Measurements from ENCODE around the gene CFAP90.
A peak's percentile ranks its signal among the peaks of the same experiment; 100 is the strongest.

The CFAP90 gene

GRCh38 chr5:7849681-7850394, 1.1 kb downstream of the CFAP90 start:
- no peak overlapping the region for H3K9ac ChIP-seq
- no peaks in the 10 kb centered on the region for H3K36me3 ChIP-seq (ENCODE audit: control insufficient read depth, insufficient read depth, low read length)
- H3K79me2 ChIP-seq = no peaks in the 10 kb centered on the region
- no peaks in the 10 kb centered on the region for H3K9me3 ChIP-seq (ENCODE audit: control insufficient read depth, low read length)
- peak; percentile 39 for TF ChIP-seq CTCF (IDR thresholded peaks at IDR 0.05)
- peak overlapping the region; percentile 80 for H3K27ac ChIP-seq
- no peaks in the 10 kb centered on the region for H3K27me3 ChIP-seq (ENCODE audit: control insufficient read depth, insufficient read depth, low read length)
- H3K4me3 ChIP-seq (ENCODE audit: low read depth, low read length) = peak overlapping the region; percentile 46
- H3K4me2 ChIP-seq (ENCODE audit: low read length) = peak overlapping the region; percentile 63
- peaks cover 16% of the 10 kb centered on the region for H3K4me1 ChIP-seq
- H2AFZ ChIP-seq = peak overlapping the region; percentile 85

DNA sequence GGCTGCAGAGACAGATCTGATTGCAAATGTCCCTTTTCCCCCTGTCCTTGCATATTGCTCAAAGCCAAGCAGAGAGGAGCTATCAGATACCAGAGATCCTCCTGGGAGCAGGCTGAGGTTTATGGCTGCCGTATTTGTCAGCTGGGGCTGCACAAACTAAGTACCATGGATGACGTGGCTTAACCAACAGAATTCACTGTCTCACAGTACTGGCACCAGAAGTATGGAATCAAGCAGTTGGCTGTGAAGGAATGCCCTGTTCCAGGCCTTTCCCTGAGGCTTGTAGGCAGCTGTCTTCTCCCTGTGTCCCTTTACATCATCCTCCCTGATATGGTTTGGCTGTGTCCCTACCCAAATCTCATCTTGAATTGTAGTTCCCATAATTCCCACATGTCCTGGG, 2.6 kb downstream of the CFAP90 start:
- Histone ChIP-seq H3K27me3 (ENCODE audit: control insufficient read depth, insufficient read depth, low read length) (no peaks in the 10 kb centered on the region), H3K9me3 (ENCODE audit: control insufficient read depth, low read length) (no peaks in the 10 kb centered on the region), H3K27ac (no peak overlapping the region), H3K4me2 (ENCODE audit: low read length) (no peak overlapping the region), H2AFZ (no peak overlapping the region), H3K4me1 (peaks cover 11% of the 10 kb centered on the region), H3K9ac (no peak overlapping the region), H3K79me2 (no peaks in the 10 kb centered on the region), H3K36me3 (ENCODE audit: control insufficient read depth, insufficient read depth, low read length) (no peaks in the 10 kb centered on the region), H3K4me3 (ENCODE audit: low read depth, low read length) (no peak overlapping the region)
- TF ChIP-seq CTCF (IDR thresholded peaks at IDR 0.05) = no peak

- H3K4me1 ChIP-seq = peaks cover 5% of the 10 kb centered on the region
- H3K27ac ChIP-seq = no peak overlapping the region
- no peak overlapping the region for H2AFZ ChIP-seq
- H3K27me3 ChIP-seq (ENCODE audit: control insufficient read depth, insufficient read depth, low read length) = no peaks in the 10 kb centered on the region
- no peaks in the 10 kb centered on the region for H3K9me3 ChIP-seq (ENCODE audit: control insufficient read depth, low read length)
- H3K79me2 ChIP-seq = no peaks in the 10 kb centered on the region
- no peak overlapping the region for H3K9ac ChIP-seq
- TF ChIP-seq CTCF (IDR thresholded peaks at IDR 0.05) = no peak
- H3K4me3 ChIP-seq (ENCODE audit: low read depth, low read length) = no peak overlapping the region
- no peak overlapping the region for H3K4me2 ChIP-seq (ENCODE audit: low read length)
- H3K36me3 ChIP-seq (ENCODE audit: control insufficient read depth, insufficient read depth, low read length) = no peaks in the 10 kb centered on the region
Measured at GRCh38 chr5:7846327-7846726, 4.6 kb downstream of the CFAP90 start.

DNA sequence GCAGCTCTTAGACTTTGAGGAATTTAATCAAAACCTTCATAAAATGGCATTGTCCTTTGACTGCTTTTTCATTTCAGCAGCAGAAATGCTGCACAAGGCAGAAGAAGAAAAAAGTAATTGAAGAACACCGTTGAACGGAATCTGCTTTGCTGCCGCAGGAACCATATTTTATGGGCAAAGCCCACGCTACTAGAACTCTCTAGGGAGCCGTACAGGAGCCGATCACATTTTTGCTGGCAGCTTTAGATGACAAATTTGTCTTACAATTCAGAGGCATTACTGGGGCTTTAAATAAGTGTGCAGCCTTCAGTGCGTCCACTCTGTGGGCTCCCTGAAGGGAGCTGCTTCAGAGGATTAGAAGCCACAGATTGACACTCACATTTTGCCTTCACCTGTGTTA, 5.4 kb downstream of the CFAP90 start:
- H3K79me2 ChIP-seq = no peaks in the 10 kb centered on the region
- no peaks in the 10 kb centered on the region for H3K36me3 ChIP-seq (ENCODE audit: control insufficient read depth, insufficient read depth, low read length)
- no peak overlapping the region for H3K4me2 ChIP-seq (ENCODE audit: low read length)
- peaks cover 5% of the 10 kb centered on the region for H3K4me1 ChIP-seq
- H2AFZ ChIP-seq = no peak overlapping the region
- no peak overlapping the region for H3K9ac ChIP-seq
- no peak overlapping the region for H3K4me3 ChIP-seq (ENCODE audit: low read depth, low read length)
- H3K27ac ChIP-seq = no peak overlapping the region
- no peaks in the 10 kb centered on the region for H3K9me3 ChIP-seq (ENCODE audit: control insufficient read depth, low read length)
- H3K27me3 ChIP-seq (ENCODE audit: control insufficient read depth, insufficient read depth, low read length) = no peaks in the 10 kb centered on the region
- TF ChIP-seq CTCF (IDR thresholded peaks at IDR 0.05) = no peak

- no peaks in the 10 kb centered on the region for H3K79me2 ChIP-seq
- TF ChIP-seq CTCF (IDR thresholded peaks at IDR 0.05) = no peak
- no peaks in the 10 kb centered on the region for H3K27me3 ChIP-seq (ENCODE audit: control insufficient read depth, insufficient read depth, low read length)
- H3K9ac ChIP-seq = no peak overlapping the region
- H3K4me3 ChIP-seq (ENCODE audit: low read depth, low read length) = no peak overlapping the region
- no peaks in the 10 kb centered on the region for H3K36me3 ChIP-seq (ENCODE audit: control insufficient read depth, insufficient read depth, low read length)
- no peak overlapping the region for H3K4me2 ChIP-seq (ENCODE audit: low read length)
- no peak overlapping the region for H2AFZ ChIP-seq
- no peaks in the 10 kb centered on the region for H3K9me3 ChIP-seq (ENCODE audit: control insufficient read depth, low read length)
- H3K4me1 ChIP-seq = peaks cover 9% of the 10 kb centered on the region
- no peak overlapping the region for H3K27ac ChIP-seq
Measured at GRCh38 chr5:7844901-7845300, 6.0 kb downstream of the CFAP90 start.
